ENCODE data around the gene KCNH5.

Gene KCNH5

DNA sequence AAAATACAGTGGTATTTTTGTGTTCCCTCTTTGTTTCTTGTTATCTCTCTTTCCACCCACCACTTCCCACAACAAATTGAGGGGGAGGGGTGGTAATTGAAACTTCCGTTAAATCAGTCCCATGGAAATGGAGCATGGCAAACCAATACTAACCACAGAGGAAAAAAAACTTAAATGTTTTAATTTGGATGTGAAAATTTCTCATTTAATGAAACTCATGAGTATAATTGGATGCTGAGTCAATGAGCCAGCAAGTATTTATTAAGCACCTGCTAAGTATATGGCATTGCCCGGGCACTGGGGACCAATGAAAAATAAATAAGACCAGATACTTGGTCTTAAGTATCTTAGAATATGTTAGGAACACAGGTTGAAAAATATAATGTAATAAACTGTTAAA lies 147.5 kb downstream of the KCNH5 start:
- H3K9me3 ChIP-seq (ENCODE audit: low read length): no peaks in the 10 kb centered on the region

DNA sequence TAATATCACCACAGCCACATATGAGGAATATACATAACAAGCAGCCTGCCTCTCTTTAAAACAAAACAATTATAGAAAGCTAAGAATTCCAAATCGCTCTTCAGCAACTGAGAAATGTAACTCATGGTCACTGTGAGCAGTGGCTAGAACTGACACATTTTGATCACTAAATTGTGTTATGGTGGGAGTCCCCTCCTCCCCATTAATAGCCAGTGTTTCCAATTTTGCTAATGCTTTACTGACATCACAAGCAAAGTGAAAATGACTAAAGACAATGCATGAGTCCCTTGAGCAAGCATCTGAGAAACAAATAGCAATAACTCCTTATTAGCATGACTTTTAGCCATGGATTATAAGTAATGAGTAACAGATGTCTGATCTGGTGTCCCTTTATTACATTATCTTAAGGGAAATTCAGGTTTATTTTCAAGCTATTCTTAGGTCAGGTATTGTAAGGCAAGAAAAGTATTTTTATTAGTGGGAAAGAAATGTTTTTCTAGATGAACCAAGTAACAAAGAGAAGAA lies 148.3 kb downstream of the KCNH5 start:
- no peaks in the 10 kb centered on the region for H3F3A ChIP-seq (ENCODE audit: insufficient read depth, low read length)
- no peak overlapping the region for H3K4me2 ChIP-seq (ENCODE audit: low read length)
- H3K27ac ChIP-seq (ENCODE audit: low read depth, low read length, poor library complexity, severe bottlenecking): no peak overlapping the region
- H4K20me1 ChIP-seq (ENCODE audit: insufficient read depth, low read length): no peaks in the 10 kb centered on the region
- H3K4me1 ChIP-seq (ENCODE audit: insufficient read depth, low read length, severe bottlenecking): no peaks in the 10 kb centered on the region
- TF ChIP-seq CTCF (IDR thresholded peaks at IDR 0.05; ENCODE audit: low read length): no peak
- no peak for TF ChIP-seq EZH2 (IDR thresholded peaks at IDR 0.05; ENCODE audit: borderline replicate concordance, low read length)
- no peaks in the 10 kb centered on the region for H3K27me3 ChIP-seq (ENCODE audit: insufficient read depth, low read length)
- H3K79me2 ChIP-seq (ENCODE audit: insufficient read depth, low read length): no peaks in the 10 kb centered on the region
- H3K36me3 ChIP-seq (ENCODE audit: insufficient read depth, low read length): no peaks in the 10 kb centered on the region
- H3K9me2 ChIP-seq (ENCODE audit: low read depth, low read length): no peaks in the 10 kb centered on the region
- H3K9ac ChIP-seq (ENCODE audit: low read length): no peak overlapping the region
- no peak overlapping the region for H3K4me3 ChIP-seq (ENCODE audit: low read depth, low read length, poor library complexity, severe bottlenecking)
- no peaks in the 10 kb centered on the region for H3K9me3 ChIP-seq (ENCODE audit: low read length)
- no peak overlapping the region for H2AFZ ChIP-seq (ENCODE audit: low read length)

More for the DNA sequence above, 147.5 kb downstream of the KCNH5 start:
- no peak for TF ChIP-seq EZH2 (IDR thresholded peaks at IDR 0.05; ENCODE audit: borderline replicate concordance, low read length)
- H4K20me1 ChIP-seq (ENCODE audit: insufficient read depth, low read length): no peaks in the 10 kb centered on the region
- H3K4me3 ChIP-seq (ENCODE audit: low read depth, low read length, poor library complexity, severe bottlenecking): no peak overlapping the region
- no peak overlapping the region for H3K27ac ChIP-seq (ENCODE audit: low read depth, low read length, poor library complexity, severe bottlenecking)
- H3K27me3 ChIP-seq (ENCODE audit: insufficient read depth, low read length): no peaks in the 10 kb centered on the region
- no peak overlapping the region for H2AFZ ChIP-seq (ENCODE audit: low read length)
- no peaks in the 10 kb centered on the region for H3K36me3 ChIP-seq (ENCODE audit: insufficient read depth, low read length)
- no peaks in the 10 kb centered on the region for H3K79me2 ChIP-seq (ENCODE audit: insufficient read depth, low read length)
- no peaks in the 10 kb centered on the region for H3K9me2 ChIP-seq (ENCODE audit: low read depth, low read length)
- H3F3A ChIP-seq (ENCODE audit: insufficient read depth, low read length): no peaks in the 10 kb centered on the region
- no peaks in the 10 kb centered on the region for H3K4me1 ChIP-seq (ENCODE audit: insufficient read depth, low read length, severe bottlenecking)
- H3K4me2 ChIP-seq (ENCODE audit: low read length): no peak overlapping the region
- no peak overlapping the region for H3K9ac ChIP-seq (ENCODE audit: low read length)

- Histone ChIP-seq H3K9ac (ENCODE audit: low read length) (no peak overlapping the region), H3K79me2 (ENCODE audit: insufficient read depth, low read length) (no peaks in the 10 kb centered on the region), H3K27ac (ENCODE audit: low read depth, low read length, poor library complexity, severe bottlenecking) (no peak overlapping the region), H3K4me3 (ENCODE audit: low read depth, low read length, poor library complexity, severe bottlenecking) (no peak overlapping the region), H3K27me3 (ENCODE audit: insufficient read depth, low read length) (no peaks in the 10 kb centered on the region), H3K9me3 (ENCODE audit: low read length) (no peaks in the 10 kb centered on the region), H3K4me2 (ENCODE audit: low read length) (no peak overlapping the region), H3K4me1 (ENCODE audit: insufficient read depth, low read length, severe bottlenecking) (no peaks in the 10 kb centered on the region), H4K20me1 (ENCODE audit: insufficient read depth, low read length) (no peaks in the 10 kb centered on the region), H2AFZ (ENCODE audit: low read length) (no peak overlapping the region), H3K36me3 (ENCODE audit: insufficient read depth, low read length) (no peaks in the 10 kb centered on the region), H3K9me2 (ENCODE audit: low read depth, low read length) (no peaks in the 10 kb centered on the region), H3F3A (ENCODE audit: insufficient read depth, low read length) (no peaks in the 10 kb centered on the region)
- no peak for TF ChIP-seq EZH2 (IDR thresholded peaks at IDR 0.05; ENCODE audit: borderline replicate concordance, low read length)
- TF ChIP-seq CTCF (IDR thresholded peaks at IDR 0.05; ENCODE audit: low read length): no peak
These were observed 150.5 kb downstream of the KCNH5 start for GRCh38 chr14:62894736-62895135.

DNA sequence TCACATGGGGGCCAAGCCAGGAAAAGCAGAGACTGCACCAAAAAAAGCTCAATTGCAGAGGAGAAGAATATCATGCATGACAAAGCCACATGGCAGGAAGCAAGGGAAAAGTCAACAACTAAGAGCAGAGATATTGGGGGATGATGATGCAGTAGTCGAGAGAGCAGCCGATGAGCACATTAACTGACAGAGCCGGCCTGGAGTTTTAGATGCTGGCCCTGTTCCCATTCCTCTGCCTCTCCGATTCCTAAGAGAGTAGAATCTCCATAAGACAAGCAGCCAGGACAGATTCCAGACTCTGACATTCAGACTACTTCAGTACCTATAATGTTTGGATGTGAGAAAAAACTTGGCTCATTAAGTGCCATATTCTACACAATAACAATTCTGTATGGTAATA lies 155.9 kb downstream of the KCNH5 start:
- no peak overlapping the region for H3K27ac ChIP-seq (ENCODE audit: low read depth, low read length, poor library complexity, severe bottlenecking)
- H3K9me3 ChIP-seq (ENCODE audit: low read length): no peaks in the 10 kb centered on the region
- H3K4me2 ChIP-seq (ENCODE audit: low read length): no peak overlapping the region
- no peaks in the 10 kb centered on the region for H3K36me3 ChIP-seq (ENCODE audit: insufficient read depth, low read length)
- no peaks in the 10 kb centered on the region for H3K4me1 ChIP-seq (ENCODE audit: insufficient read depth, low read length, severe bottlenecking)
- no peaks in the 10 kb centered on the region for H3K9me2 ChIP-seq (ENCODE audit: low read depth, low read length)
- H3F3A ChIP-seq (ENCODE audit: insufficient read depth, low read length): no peaks in the 10 kb centered on the region
- H4K20me1 ChIP-seq (ENCODE audit: insufficient read depth, low read length): no peaks in the 10 kb centered on the region
- no peak overlapping the region for H2AFZ ChIP-seq (ENCODE audit: low read length)
- no peaks in the 10 kb centered on the region for H3K79me2 ChIP-seq (ENCODE audit: insufficient read depth, low read length)
- H3K9ac ChIP-seq (ENCODE audit: low read length): no peak overlapping the region
- TF ChIP-seq CTCF (IDR thresholded peaks at IDR 0.05; ENCODE audit: low read length): no peak
- TF ChIP-seq EZH2 (IDR thresholded peaks at IDR 0.05; ENCODE audit: borderline replicate concordance, low read length): no peak
- no peaks in the 10 kb centered on the region for H3K27me3 ChIP-seq (ENCODE audit: insufficient read depth, low read length)
- H3K4me3 ChIP-seq (ENCODE audit: low read depth, low read length, poor library complexity, severe bottlenecking): no peak overlapping the region
